Activated T-cell treated with anti-CD3 and anti-CD28 coated beads for 24 hours (primary cell): ENCODE data around the gene TEN1.

ENCODE experiments used
- DNase-seq: peaks from one replicate; pipeline ENCODE4 v3.0.0-alpha.2; 2020; ENCODE audit warnings: low read depth

The TEN1 gene

DNA sequence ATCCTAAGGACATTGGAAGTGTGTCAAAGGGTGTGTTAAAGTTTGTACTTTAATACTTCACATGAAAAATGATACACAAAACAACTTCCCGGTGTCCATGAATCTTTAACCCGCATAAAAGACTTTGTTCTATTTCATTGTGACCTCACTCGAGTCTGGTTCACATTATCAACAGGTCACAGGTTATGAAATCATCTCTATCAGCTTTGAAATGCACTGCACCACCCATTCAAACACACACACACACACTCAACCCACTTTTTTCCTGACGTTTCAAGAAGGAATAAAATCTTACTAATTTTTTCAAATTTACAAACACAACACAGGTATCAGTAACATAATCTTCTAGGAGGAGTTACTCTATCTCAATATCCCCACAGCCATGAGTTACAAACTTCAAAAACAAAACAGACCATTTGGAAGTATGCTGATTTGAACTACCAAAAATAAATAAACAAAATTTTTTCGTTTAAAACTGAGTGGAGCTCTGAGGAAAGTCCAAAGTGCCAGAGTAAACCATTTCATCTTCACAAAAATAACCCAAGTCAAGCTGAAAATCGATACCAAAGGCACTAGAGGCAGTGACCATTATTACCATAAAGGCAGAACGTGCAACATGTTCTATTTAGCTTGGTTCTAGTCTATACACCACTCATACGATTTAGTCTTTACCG, 2.7 kb upstream of the TEN1 start:
- DNase-seq = no peak

DNA sequence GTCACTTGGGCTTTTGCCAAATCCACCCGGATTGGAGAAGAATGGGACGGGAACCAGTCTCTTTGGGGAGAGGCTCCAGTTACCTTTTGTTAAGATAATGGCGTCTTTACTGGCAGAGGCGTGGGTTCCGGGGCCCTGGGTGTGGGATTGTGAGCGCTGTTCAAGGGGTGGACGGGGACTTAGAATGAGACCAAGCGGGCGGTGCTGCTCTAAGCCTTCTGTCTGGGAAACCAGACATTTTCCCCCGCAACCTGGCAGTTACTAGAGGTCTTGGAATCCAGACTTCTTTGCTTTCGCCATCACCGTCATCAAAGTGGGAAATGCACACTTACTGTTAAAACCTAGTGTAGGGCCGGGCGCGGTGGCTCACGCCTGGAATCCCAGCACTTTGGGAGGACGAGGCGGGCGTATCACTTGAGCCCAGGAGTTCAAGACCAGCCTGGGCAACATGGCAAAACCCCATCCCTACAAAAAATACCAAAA, 706 bp downstream of the TEN1 start:
- no peak for DNase-seq

DNA sequence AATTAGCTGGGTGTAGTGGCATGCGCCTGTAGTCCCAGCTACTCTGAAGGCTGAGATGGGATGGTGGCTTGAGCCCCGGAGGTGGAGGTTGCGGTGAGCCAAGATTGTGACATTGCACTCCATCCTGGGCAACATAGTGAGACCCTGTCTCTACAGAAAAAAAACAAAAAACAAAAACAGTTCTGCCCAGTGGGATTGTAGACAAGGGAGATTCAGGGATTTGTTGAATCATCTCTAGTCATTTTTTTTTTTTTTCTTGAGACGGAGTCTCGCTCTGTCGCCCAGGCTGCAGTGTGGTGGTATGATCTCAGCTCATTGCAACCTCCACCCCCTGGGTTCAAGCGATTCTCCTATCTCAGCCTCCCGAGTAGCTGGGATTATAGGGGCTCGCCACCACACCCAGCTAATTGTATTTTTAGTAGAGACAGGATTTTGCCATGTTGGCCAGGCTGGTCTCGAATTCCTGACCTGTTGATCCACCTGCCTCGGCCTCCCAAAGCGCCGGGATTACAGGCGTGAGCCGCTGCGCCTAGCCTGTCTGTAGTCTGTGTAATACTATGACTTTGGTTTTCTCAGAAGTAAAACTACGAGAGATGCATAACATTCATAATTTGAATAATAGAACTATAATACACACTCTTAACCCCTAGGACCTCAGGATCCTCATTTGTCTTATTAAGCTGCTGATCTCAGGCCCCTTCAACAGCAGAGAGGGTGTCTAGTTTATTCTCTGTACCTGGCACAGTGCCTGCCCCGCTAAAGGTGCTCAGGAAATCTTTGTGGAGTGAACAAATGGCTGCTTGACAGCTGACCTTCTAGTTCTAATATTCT, 1.4 kb downstream of the TEN1 start:
- no peak for DNase-seq

DNA sequence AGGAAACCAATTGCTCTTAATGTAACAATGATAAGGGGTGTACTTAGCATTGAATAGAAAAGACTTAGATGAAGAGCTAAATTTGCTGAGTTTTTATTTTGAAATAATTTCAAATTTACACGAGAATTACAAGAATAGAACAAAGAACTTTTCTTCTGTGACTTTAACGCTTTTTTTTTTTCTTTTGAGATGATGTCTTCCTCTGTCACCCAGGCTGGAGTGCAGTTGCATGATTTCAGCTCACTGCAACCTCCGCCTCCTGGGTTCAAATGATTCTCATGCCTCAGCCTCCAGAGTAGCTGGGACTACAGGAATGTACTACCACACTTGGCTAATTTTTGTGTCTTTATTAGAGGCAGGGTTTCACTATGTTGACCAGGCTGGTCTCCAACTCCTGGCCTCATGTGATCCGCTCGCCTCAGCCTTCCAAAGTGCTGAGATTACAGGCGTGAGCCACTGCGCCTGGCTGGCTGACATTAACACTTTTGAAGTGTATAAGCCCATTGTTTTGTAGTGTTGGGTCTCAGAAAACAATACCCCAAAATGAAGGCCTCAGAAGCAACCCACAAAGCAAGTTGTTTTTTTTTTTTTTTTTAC, 2.1 kb downstream of the TEN1 start:
- no peak for DNase-seq

DNA sequence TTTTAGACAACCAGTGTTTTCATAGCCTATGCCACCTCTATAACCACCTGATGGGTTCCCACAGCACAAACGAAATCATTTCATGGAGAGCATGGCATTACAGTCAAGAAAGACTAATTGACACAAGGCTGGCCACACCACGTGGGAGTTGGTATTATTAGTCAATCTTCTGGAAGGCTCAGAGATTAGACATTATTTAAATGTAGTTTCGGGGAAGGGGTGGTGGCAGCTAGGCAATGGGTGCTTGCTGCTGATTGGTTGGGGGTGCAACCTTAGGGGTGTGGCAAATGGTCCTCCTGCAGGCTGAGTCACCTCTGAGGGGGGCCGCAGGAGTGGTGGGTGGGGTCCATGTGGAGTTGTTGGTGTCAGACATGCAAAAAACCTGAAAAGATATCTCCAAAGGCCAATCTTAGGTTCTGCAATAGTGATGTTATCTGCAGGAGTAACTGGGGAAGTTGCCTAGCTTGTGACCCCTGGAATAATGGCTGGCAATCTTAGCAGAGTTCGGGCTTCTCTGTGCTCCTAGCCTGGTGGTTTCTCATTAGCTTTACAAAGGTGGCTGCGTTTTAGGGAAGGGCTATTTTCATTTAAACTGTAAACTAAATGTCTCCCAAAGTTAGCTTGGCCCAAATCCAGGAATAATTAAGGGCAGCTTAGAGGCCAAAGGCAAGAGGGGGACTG, 4.6 kb downstream of the TEN1 start:
- no peak for DNase-seq

DNA sequence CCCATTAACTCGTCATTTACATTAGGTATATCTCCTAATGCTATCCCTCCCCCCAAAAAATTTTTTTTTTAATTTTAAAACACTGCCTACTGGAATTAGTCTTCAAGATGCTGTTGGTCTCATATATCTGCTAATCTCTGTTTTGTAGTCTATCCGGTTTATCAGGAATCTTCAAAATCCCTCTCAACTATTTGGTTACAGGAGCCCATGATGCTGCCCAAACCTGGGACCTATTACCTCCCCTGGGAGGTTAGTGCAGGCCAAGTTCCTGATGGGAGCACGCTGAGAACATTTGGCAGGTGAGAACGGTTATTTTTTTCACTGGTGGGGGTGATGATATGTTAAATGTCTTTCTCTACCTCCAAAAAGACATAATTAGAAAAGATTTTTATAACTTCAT, 6.9 kb downstream of the TEN1 start:
- no peak for DNase-seq

DNA sequence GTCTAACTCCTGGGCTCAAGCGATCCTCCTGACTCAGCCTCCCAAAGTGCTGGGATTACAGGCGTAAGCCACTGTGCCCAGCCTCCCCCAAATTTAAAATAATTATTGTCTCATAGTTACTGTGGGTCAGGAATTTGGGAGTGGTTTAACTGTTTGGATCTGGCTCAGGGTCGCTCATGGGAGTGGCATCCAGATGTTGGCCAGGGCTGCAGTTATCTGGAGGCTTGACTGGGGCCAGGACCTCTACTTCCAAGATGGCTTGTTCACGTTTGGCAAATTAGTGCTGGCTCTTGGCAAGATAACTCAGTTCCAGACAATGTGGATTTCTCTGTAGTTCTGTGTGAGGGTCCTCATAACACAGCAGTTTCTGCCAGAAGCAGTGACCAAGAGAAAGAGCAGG, 8.0 kb downstream of the TEN1 start:
- no peak for DNase-seq

DNA sequence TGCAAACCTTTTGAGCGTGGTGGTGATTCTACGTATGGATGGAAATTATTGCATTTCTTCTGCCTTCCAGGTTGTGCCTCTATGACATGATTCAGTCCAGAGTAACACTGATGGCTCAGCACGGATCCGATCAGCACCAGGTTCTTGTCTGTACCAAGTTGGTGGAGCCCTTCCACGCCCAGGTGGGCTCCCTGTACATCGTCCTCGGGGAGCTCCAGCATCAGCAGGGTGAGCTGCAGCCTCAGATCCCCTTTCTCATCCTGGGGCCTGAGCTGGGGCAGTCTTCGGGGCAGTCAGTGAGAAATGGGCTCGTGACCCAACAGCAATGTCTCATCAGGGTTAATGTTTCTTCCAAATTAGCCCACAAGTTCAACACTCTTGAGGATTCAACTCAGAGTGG, 12.4 kb downstream of the TEN1 start:
- no peak for DNase-seq

DNA sequence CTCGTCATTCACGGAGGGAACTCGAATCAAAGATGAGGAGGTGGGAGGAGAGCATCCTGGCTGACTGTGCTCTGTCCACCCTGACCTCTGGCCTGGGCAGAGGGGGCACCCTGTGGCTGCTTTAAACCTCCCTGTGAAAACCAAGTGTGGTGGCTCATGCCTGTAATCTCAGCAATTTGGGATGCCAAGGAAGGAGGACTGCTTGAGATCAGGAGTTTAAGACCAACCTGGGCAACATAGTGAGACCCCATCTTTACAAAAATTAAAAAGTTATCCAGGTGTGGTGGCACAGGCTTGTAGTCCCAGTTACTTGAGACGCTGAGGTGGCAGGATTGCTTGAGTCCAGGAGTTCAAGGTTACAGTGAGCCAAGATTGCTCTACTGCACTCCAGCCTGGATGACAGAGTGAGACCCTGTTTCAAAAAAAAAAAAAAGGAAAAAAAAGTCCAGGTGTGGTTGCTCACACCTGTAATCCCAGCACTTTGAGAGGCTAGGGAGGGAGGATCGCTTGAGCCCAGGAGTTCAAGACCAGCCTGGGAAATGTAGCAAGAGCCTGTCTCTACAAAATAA, 15.8 kb downstream of the TEN1 start:
- no peak for DNase-seq

DNA sequence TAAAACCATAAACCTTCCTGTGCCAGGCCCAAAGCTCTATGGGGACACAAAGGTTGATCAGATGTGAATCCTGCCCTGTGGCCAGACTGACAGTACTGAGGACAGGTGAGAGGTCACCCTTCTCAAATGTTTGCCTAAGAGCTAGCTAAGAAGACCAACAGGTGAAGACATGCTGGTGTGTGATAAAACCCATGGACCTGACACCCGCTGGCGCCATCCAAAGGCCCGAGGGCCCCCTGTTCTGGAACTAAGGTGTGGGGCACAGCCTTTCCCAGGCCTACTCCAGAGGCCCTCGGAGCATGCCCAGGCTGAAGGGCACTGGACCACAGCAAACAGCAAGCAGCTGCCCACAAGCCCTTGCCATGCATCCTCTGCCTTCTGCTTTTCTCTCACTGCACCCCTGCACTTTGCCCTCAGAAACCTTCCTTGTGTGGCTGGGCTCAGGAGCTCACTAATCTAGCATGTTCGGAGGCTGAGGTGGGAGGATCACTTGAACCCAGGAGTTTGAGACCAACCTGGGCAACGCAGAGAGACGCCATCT, 16.4 kb downstream of the TEN1 start:
- no peak for DNase-seq

DNA sequence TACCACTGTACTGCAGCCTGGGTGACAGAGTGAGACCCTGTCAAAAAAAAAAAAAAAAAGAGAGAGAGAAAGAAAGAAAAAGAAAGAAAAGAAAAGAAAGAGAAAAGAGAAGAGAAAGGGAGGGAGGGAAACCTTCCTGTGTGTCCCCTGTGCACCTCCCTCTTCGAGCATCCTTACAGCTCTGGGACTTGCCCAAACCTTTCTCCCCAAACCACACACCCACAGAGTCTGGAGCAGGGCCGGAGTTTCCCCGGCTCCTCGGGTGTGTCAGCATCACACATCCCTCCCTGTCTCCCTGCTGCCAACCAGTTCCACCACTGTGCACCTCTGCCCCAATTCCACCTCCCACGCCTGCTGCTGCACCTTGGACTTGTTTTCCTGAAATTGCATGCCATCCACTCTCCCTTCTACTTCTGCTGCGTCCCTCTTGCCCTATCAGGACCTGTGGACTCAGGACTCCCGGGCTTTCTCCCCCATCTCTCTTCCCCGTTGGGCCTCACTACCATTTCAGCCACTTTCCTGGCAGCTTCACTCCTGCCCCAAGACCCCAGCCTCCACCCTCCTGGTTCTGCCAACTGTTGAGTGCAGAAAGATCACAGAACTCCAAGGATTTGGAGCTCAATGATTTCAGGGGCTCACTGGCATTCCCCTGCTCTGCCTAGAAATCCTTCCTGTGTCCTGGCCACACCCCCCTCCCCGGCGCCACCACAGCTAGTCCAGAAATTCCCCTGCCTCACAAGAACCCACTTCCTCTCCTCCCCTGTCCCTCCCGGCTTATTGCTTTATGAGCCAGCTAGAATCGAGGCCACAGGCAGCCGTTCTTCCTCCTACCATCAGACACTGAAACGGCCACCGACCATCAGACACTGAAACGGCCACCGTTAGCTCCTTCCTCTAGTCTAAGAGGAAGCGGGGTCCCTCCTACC, 17.9 kb downstream of the TEN1 start:
- peak; percentile 19 for DNase-seq

DNA sequence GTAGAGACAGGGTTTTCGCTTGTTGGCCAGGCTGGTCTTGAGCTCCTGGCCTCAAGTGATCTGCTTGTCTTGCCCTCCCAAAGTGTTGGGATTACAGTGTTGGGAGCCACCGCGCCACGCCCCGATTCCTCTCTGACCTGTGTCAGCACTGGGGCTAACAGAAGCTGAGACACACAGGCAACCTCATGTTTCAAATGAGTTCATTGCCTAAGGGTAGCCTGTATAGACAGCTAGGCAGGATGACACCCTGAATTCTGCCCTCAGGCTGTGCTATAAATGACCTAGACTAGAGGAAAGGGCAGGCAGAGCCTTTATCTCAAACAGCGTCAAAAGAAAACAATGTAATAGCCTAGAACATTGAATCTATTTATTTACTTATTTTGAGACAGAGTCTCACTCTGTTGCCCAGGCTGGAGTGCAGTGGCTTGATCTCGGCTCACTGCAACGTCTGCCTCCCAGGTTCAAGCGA, 19.3 kb downstream of the TEN1 start:
- no peak for DNase-seq

DNA sequence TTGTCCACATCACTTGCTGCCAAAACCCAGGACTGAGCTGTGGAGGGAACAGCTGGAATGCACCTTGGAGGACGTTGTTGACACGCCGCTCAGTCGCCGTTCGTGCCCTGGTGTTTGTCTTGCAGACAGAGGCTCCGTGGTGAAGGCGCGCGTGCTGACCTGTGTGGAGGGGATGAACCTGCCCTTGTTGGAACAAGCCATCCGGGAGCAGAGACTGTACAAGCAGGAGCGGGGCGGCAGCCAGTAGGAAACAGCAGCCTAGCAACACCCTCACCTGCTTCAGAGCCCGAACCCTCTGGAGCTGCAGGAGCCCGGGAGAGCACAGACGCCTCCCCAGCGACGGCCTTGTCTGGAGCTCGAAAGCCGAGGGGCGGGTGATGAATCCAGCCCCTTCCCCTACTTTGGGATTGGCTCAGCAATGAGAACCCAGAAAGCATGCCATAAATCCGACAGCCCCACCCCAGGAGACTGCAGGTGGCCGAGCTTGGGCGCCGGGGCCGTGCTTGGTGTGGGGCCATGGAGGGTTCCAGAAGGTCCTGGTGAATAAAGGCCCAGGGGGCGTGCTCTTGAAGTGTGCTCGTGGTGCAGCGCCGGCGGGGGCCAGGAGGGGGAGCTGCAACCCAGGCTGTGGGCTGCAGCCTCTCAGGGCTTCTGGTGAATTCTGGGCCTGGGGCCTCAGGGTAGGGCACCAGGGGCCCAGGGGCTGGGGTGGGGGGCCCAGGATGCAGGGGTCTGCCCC, 21.1 kb downstream of the TEN1 start:
- peak; percentile 47 for DNase-seq

DNA sequence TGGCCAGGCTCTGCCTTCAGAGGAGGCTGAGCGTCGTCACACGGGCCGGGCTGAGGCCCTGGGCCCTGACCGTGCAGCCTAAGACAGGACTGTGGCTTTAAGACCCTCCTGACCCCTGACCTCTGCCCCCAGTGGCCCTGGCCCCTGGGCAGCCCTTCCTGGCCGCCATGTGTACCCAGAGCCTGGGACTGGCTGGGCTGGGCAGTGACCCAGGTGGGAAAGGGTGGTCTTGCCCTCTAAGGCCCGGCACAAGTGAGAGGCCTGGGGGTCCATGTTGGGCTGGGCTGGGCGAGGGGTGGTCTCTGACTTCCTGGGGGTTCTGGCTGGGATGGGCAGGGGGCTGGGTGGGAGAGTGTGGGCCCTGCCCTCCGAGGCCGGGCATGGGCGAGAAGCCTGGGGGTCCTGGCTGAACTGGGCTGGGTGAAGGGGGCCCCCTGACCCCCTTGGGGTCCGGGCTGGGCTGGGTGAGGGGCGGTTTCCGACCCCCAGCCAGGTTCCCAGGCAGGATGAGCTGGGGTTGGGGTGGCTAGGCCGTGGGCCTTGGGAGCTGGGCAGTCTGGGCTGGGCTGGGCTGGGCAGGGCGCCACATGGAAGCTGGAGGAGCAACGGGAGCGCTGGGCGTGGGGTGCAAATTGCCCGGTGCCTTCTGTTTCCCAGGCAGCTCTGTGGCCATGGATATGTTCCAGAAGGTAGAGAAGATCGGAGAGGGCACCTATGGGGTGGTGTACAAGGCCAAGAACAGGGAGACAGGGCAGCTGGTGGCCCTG, 21.9 kb downstream of the TEN1 start, which contains the start of gene CDK3:
Gene CDK3 (plus strand): TSS at position 101 of the 767 bp plus-strand sequence. CDS start 571 bp downstream, at position 672.
- DNase-seq = no peak

DNA sequence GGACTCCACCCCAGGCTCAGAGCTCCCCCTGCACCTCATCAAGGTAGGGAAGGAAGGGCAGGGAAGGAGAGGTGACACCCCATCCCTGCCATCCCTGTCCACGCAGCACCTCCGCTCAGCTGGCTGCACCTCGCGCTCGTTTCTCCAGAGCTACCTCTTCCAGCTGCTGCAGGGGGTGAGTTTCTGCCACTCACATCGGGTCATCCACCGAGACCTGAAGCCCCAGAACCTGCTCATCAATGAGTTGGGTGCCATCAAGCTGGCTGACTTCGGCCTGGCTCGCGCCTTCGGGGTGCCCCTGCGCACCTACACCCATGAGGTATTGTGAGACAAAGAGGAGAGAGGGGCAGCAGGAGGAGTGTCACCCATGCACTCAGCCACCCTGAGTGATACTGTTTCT, 23.1 kb downstream of the TEN1 start:
- DNase-seq = no peak

DNA sequence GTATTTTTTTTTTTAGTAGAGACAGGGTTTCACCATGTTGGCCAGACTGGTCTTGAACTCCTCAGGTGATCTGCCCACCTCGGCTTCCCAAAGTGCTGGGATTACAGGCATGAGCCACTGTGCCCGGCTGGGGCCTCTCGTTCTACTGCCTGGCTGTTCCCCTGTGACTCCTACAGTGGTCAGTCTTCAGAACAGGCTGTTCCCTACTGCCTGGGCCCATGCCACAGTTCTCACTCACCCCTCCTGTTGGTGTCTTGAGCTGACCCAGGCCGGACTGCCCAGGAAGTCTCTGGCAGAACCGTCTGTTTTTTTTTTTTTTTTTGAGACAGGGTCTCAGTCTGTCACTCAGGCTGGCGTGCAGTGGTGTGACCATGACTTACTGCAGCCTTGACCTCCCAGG, 24.9 kb downstream of the TEN1 start:
- DNase-seq = no peak

DNA sequence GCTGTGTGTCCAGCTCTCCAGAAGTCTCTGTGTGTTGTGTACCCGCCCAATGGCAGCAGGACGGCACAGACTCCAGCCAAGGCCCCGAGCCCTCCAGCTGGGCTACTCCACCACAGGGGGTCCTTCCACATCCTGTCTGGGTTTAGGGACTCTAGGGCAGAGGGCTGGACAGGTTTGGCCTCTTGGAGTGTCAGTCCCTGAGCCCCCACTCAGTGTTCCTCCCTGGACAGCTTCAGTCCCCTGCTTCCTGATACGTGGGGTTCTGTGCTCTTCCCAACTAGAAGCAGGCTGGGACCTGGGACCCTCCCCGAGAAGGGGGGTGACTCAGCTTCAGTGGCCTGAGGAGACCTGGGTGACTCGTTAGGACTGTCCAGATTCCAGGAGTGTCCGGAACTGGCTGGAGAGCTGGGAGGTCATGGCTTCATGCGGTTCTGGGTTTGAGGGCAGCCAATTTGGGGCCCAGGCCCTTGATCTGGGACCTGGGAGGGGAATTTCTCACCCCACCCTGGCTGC, 25.8 kb downstream of the TEN1 start:
- DNase-seq = no peak

DNA sequence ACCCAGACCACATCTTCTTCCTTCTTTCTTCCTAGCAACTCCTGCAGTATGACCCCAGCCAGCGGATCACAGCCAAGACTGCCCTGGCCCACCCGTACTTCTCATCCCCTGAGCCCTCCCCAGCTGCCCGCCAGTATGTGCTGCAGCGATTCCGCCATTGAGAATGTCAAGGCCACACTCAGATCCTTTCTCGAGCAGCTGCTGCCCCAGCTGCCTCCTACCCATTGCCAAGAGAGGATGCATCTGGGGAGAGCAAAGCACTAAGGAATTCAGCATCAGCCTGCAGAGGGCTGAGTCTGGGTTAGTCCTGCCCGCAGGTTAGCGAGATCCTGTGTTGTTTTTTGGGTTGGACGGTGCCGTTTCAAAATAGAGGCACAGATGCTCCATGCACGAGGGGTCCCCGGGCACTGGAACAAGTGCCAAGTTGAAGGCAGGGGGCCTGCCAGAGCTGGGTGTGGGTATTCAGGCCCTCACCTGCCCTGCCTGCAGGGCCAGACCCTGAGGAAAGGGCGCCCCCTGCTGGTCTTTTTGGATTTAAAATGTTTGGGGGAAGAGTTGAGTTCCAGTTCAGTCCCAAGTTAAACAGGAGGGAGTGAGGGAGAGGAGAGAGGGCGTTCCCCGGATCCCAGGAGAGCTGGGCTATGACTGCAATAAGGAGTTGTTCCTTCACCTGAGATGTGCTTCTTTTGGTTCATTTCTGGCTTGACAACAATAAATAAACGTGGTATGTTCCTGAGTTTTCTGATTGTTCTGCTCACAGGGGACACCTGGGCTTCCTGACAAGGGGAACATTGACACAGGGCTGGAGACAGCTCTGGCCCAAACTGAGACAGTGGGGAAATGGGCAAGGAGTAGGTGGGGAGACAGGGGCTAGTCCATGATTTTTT, 26.5 kb downstream of the TEN1 start:
- DNase-seq = peak; percentile 70
